Measurements from ENCODE around the gene APOA5. TPM values are rescaled to one million over a fixed set of nuclear protein-coding genes. Genes with fewer than 3 reads are reported as not detected.
"Not testable (repeated sequence)": the region's sequence is repeated elsewhere in the genome, so short reads cannot be mapped to it uniquely, and the experiment has no call there.

Gene APOA5
- polyA plus RNA-seq, 3 donors = not detected

DNA sequence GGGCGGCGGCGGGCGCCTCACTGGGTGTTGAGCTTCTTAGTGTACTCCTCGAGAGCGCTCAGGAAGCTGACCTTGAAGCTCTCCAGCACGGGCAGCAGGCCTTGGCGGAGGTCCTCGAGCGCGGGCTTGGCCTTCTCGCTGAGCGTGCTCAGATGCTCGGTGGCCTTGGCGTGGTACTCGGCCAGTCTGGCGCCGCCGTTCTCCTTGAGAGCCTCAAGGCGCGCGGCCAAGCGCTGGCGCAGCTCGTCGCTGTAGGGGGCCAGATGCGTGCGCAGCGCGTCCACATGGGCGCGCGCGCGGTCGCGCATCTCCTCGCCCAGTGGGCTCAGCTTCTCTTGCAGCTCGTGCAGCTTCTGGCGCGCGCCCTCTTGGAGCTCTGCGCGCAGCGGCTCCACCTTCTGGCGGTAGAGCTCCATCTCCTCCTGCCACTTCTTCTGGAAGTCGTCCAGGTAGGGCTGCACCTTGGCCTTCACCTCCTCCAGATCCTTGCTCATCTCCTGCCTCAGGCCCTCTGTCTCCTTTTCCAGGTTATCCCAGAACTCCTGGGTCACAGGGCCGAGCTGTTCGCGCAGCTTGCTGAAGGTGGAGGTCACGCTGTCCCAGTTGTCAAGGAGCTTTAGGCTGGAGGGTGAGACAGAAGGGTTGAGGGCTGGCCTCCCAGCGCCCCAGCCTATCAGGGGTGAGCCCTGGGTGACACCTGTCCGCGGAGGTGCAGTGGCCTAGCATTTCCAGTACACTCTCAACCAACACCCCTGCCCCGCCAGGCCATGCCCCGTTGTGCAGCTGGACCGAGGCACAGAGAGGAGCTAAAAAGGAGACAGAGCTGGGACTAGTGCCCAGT lies 44.3 kb upstream of the APOA5 start:
- H3K4me3 ChIP-seq (replicated peaks in 1 of 3; ENCODE audit: low read depth in 2 of 3, low read length in 3 of 3) = peak overlapping the region; percentile 10 to 78 (median 47)
- 5% methylated on average over 50 of the region's 57 CpGs for WGBS (ENCODE audit: insufficient coverage)

DNA sequence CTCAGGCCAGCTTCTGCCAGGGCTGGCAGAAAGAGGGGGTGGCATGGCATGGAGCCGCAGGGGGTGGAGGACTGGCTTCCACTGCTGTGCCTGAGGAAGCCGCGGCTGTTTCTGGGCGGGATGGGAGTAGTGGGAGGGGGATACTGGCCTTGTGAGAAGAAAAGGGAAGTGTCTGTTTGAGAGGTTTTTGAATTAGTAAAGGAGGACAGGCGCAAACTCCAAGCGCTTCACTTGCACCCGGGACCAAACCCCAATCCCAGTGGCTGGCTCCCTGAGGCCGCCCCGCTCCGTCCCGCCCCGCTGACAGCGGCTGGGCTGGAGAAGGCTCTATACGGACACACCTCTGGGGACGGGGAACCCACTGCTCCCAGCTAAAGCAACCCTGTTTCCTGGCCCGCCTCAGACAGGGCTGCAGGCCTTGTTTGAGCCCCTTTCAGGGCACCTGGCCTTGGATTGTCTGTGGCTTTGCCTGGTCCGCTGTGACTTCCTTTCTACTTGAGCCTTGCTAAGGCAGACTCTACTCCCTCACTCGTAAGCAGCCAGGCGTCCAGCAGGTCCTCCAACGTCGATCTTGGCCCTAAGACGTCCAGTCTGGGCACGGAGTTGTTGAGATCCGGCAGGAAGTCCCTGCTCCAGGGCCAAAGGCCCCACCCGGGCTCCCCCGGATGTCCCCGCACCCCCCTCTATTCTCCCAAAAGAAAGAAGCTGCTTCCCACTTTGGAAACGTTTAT lies 43.5 kb upstream of the APOA5 start:
- Histone ChIP-seq H3K27ac (ENCODE audit: low read depth in 1 of 2, low read length in 2 of 2) (no peak overlapping the region), H4K20me1 (ENCODE audit: insufficient read depth, low read length) (no peaks in the 10 kb centered on the region), H3K4me2 (replicated peaks; ENCODE audit: extremely low read depth, low read length, poor library complexity, severe bottlenecking) (peak overlapping the region; percentile 87), H2AFZ (ENCODE audit: insufficient read depth, low read depth, low read length, poor library complexity, severe bottlenecking) (peak overlapping the region; percentile 87), H3K79me2 (ENCODE audit: insufficient read depth, low read length) (no peaks in the 10 kb centered on the region), H3K27me3 (ENCODE audit: control insufficient read depth in 2 of 2, insufficient read depth in 2 of 2, low read length in 2 of 2) (no peaks in the 10 kb centered on the region), H3K9ac (ENCODE audit: insufficient read depth, low read length, poor library complexity, severe bottlenecking) (peak overlapping the region; percentile 48), H3K9me3 (replicated peaks in 1 of 2; ENCODE audit: control insufficient read depth in 1 of 2, insufficient read depth in 1 of 2, low read length in 2 of 2) (no peaks in the 10 kb centered on the region), H3K4me1 (ENCODE audit: control insufficient read depth in 1 of 2, insufficient read depth in 2 of 2, low read length in 2 of 2) (peaks cover 17 to 19% of the 10 kb centered on the region in 2 donors), H3K4me3 (replicated peaks in 1 of 3; ENCODE audit: low read depth in 2 of 3, low read length in 3 of 3) (peak overlapping the region; percentile 10 to 78 (median 47)), H3K36me3 (replicated peaks in 1 of 2; ENCODE audit: control insufficient read depth in 1 of 2, insufficient read depth in 2 of 2, low read length in 2 of 2) (no peaks in the 10 kb centered on the region)
- TF ChIP-seq, protein P1, sequence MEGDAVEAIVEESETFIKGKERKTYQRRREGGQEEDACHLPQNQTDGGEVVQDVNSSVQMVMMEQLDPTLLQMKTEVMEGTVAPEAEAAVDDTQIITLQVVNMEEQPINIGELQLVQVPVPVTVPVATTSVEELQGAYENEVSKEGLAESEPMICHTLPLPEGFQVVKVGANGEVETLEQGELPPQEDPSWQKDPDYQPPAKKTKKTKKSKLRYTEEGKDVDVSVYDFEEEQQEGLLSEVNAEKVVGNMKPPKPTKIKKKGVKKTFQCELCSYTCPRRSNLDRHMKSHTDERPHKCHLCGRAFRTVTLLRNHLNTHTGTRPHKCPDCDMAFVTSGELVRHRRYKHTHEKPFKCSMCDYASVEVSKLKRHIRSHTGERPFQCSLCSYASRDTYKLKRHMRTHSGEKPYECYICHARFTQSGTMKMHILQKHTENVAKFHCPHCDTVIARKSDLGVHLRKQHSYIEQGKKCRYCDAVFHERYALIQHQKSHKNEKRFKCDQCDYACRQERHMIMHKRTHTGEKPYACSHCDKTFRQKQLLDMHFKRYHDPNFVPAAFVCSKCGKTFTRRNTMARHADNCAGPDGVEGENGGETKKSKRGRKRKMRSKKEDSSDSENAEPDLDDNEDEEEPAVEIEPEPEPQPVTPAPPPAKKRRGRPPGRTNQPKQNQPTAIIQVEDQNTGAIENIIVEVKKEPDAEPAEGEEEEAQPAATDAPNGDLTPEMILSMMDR (IDR thresholded peaks at IDR 0.05) = no peak
- WGBS (ENCODE audit: insufficient coverage) = 2% methylated on average over 27 of the region's 28 CpGs
- peaks cover 14% of the 10 kb centered on the region for H3K4me1 Mint-ChIP-seq
- no peaks in the 10 kb centered on the region for H3K36me3 Mint-ChIP-seq
- H3K27ac Mint-ChIP-seq = peak overlapping the region in 1 of 7 donors; percentile 41
- peak overlapping the region; percentile 74 to 88 for H3K4me3 Mint-ChIP-seq
- DNase-seq = peak; percentile 6 to 16 (median 13)
- peaks cover 3 to 8% (median 4%) of the 10 kb centered on the region in 3 donors for H3K27me3 Mint-ChIP-seq (ENCODE audit: low read depth in 3 of 3)
- intact Hi-C loops (cut with micrococcal nuclease) = no loop called here
- peaks cover 0 to 1% (median 0%) of the 10 kb centered on the region in 7 donors for H3K9me3 Mint-ChIP-seq

More for the DNA sequence above, 44.3 kb upstream of the APOA5 start:
- H3K36me3 ChIP-seq (replicated peaks in 1 of 2; ENCODE audit: control insufficient read depth in 1 of 2, insufficient read depth in 2 of 2, low read length in 2 of 2) = no peaks in the 10 kb centered on the region
- H4K20me1 ChIP-seq (ENCODE audit: insufficient read depth, low read length) = no peaks in the 10 kb centered on the region
- TF ChIP-seq, protein P1 (IDR thresholded peaks at IDR 0.05) = peak; percentile 33
- intact Hi-C loops (cut with micrococcal nuclease) = no loop called here
- Mint-ChIP-seq H3K36me3 (no peaks in the 10 kb centered on the region), H3K27me3 (ENCODE audit: low read depth in 3 of 3) (peaks cover 3 to 8% (median 4%) of the 10 kb centered on the region in 3 donors), H3K27ac (peak overlapping the region in 1 of 7 donors; percentile 61), H3K9me3 (peaks cover 0 to 1% (median 0%) of the 10 kb centered on the region in 7 donors), H3K4me1 (peaks cover 14% of the 10 kb centered on the region), H3K4me3 (peak overlapping the region; percentile 74 to 88)
- no peak overlapping the region for H3K27ac ChIP-seq (ENCODE audit: low read depth in 1 of 2, low read length in 2 of 2)
- peak overlapping the region; percentile 87 for H2AFZ ChIP-seq (ENCODE audit: insufficient read depth, low read depth, low read length, poor library complexity, severe bottlenecking)
- peaks cover 17 to 19% of the 10 kb centered on the region in 2 donors for H3K4me1 ChIP-seq (ENCODE audit: control insufficient read depth in 1 of 2, insufficient read depth in 2 of 2, low read length in 2 of 2)
- no peaks in the 10 kb centered on the region for H3K9me3 ChIP-seq (replicated peaks in 1 of 2; ENCODE audit: control insufficient read depth in 1 of 2, insufficient read depth in 1 of 2, low read length in 2 of 2)
- DNase-seq = peak; percentile 41 to 48 (median 45)
- peak overlapping the region; percentile 48 for H3K9ac ChIP-seq (ENCODE audit: insufficient read depth, low read length, poor library complexity, severe bottlenecking)
- H3K27me3 ChIP-seq (ENCODE audit: control insufficient read depth in 2 of 2, insufficient read depth in 2 of 2, low read length in 2 of 2) = no peaks in the 10 kb centered on the region
- peak overlapping the region; percentile 87 for H3K4me2 ChIP-seq (replicated peaks; ENCODE audit: extremely low read depth, low read length, poor library complexity, severe bottlenecking)
- no peaks in the 10 kb centered on the region for H3K79me2 ChIP-seq (ENCODE audit: insufficient read depth, low read length)

DNA sequence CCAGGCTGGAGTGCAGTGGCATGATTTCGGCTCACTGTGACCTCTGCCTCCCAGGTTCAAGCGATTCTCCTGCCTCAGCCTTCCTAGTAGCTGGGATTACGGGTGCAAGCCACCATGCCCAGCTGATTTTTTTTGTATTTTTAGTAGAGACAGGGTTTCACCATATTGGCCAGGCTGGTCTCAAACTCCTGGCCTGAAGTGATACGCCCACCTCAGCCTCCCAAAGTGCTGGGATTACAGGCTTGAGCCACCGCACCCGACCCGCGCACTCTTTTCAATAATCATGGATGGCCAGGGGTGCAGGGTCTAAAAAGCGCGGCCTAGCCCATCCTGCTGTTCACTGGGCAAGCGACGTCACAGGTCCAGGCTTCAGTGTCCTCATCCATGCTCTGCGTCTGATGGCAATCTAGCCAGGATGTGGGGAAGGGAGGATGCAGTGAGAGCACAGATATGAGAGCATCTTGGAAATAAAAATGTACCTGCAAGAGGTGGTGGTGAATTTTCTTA lies 42.9 kb upstream of the APOA5 start:
- H3K9me3 Mint-ChIP-seq; H4K20me1 ChIP-seq (ENCODE audit: insufficient read depth, low read length); H3K9ac ChIP-seq (ENCODE audit: insufficient read depth, low read length, poor library complexity, severe bottlenecking); H3K36me3 Mint-ChIP-seq; H3K36me3 ChIP-seq (replicated peaks in 1 of 2; ENCODE audit: control insufficient read depth in 1 of 2, insufficient read depth in 2 of 2, low read length in 2 of 2); H3K27ac ChIP-seq (ENCODE audit: low read depth in 1 of 2, low read length in 2 of 2); H3K9me3 ChIP-seq (replicated peaks in 1 of 2; ENCODE audit: control insufficient read depth in 1 of 2, insufficient read depth in 1 of 2, low read length in 2 of 2); H3K27ac Mint-ChIP-seq; DNase-seq; H3K27me3 Mint-ChIP-seq (ENCODE audit: low read depth in 3 of 3); H3K27me3 ChIP-seq (ENCODE audit: control insufficient read depth in 2 of 2, insufficient read depth in 2 of 2, low read length in 2 of 2); intact Hi-C loops (cut with micrococcal nuclease); H3K79me2 ChIP-seq (ENCODE audit: insufficient read depth, low read length): not testable (repeated sequence)
- peak overlapping the region; percentile 74 to 88 for H3K4me3 Mint-ChIP-seq
- WGBS (ENCODE audit: insufficient coverage) = 79% methylated on average over 12 of the region's 13 CpGs
- Histone ChIP-seq H2AFZ (ENCODE audit: insufficient read depth, low read depth, low read length, poor library complexity, severe bottlenecking) (peak overlapping the region; percentile 87), H3K4me1 (ENCODE audit: control insufficient read depth in 1 of 2, insufficient read depth in 2 of 2, low read length in 2 of 2) (peaks cover 17 to 19% of the 10 kb centered on the region in 2 donors), H3K4me2 (replicated peaks; ENCODE audit: extremely low read depth, low read length, poor library complexity, severe bottlenecking) (peak overlapping the region; percentile 87), H3K4me3 (replicated peaks in 1 of 3; ENCODE audit: low read depth in 2 of 3, low read length in 3 of 3) (peak overlapping the region in 1 of 3 experiments; percentile 78)
- peaks cover 14% of the 10 kb centered on the region for H3K4me1 Mint-ChIP-seq
